Endometrial microvascular endothelial cells (primary cell): ENCODE data around the gene TNNT2. TPM values are rescaled to one million over a fixed set of nuclear protein-coding genes. Genes with fewer than 3 reads are reported as not detected.

Experiments
- in situ Hi-C: cut with HindIII; loops from 2 replicates; pipeline ENCODE4 v1.10.0; 2017; ENCODE audit warnings: low sequenced_read_pairs, low pct_unique_long_range_greater_than_20kb; ENCODE audit errors: inconsistent ontology term
- total RNA-seq: library from RNA; depleted of rRNA; stranded (reverse); fragments of >200 nt; gene quantifications from one replicate; pipeline ENCODE4 v1.2.3, GENCODE V29; 2015; ENCODE audit errors: inconsistent ontology term

The TNNT2 gene
- total RNA-seq, 1 donor from 2014 or later = not detected

DNA sequence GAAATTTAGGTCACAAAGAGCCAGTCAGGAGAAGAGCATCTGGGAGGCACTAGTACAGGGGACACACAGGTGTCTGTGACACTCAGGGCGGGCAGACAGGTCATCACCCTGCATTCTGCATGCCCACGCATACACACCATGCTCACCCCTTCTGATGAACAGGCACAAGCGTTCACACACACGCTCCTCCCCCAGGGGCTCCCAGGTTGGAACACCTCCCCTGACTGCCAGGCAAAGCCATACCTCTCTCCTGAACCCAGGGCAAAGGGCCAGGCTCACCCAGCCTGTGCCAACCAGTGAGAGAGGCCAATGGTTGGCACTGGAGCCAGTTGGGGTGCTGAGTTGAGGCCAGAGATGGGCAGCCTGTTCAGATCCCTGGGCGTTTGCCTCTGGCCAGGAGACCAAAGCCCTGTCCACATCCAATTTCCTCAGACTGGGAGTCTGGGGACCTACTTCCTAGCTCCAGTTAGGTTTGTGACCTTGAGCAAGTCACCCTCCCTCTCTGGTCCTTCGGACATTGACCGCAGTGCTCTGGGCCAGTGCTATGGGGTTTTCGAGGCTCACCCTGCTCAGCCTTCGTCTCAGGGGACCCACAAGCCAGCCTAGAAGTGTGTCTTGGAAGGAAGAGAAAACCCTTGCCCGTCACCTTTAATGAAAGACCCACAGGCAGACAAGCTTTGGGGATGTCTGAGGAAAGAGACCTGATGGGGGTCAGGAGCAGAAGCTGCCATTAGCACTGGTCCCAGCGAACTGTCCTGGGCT, 27.4 kb upstream of the TNNT2 start:
- in situ Hi-C loops = no loop called here

DNA sequence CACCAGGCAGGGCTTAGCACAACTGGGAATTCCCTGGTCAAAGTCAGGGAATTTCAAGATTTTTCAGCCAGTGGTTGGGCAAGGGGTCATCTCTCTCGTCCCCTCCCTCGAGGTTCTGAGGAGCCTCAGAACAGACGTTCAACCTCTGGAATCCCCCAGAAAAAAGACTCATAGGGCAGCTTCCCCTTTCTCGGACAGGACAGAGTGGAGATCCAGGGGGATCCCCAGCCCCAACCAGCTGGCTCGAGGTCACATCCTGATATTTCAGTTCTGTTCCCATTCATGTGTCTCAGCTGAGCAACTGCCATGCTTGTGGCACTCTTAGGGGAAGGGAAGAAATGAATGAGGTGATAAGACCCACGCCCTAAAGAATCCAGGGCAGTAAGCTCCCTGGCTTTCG, 26.6 kb upstream of the TNNT2 start:
- in situ Hi-C loops = no loop called here

DNA sequence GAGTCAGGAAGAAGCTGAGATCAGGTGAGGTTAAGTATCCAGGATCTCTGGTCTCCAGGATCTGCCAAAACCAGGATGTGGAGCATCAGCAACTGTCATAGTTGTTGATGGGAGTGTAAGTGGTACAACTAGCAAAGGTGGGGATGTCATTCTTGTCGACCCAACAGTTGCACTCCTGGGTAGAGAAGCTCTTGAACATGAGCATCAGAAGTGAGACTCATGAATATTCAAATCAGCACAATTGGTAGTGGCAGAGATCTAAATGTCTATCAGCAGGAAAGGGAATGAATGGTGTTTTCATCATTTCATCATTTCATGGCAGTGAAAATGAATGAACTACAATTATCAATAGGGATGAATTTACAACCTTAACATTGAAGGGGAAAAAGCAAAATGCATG, 25.9 kb upstream of the TNNT2 start:
- in situ Hi-C loops = no loop called here

DNA sequence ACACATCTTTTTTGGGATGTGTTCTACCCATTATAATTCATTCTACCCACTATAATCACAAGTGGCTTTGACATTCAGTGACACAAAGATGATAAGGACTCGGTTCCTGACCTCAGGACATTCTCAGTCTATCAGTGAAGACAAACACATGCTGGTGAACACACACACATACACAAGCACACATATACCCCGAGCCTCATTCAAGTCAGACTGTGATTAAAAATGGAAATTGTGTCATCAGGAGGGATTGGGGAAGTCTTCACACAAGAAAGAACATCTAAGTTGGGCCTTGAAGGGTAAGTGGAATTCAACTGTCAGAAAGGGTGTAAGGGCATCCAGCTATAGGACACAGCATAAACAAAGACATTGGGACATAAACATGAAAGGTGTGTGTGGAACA, 24.2 kb upstream of the TNNT2 start:
- in situ Hi-C loops = no loop called here

DNA sequence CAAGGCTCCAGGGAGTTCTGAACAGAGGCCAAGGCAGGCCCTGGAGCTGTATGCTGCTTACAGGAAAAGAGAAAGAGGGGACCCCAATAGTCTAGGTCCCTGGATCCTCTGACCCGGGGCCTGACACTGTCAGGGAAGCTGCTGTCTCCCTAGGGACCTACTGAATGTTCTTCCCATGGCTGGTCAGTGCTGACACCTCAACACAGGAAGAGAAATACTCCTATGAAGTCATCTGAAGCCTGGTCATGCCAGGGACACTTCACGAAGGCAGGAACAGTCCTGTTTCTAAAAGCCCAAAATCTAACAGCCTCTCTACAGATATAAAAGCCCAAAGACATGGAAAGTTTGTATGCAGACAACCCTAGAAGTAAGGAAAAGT, 23.4 kb upstream of the TNNT2 start:
- in situ Hi-C loops = no loop called here

DNA sequence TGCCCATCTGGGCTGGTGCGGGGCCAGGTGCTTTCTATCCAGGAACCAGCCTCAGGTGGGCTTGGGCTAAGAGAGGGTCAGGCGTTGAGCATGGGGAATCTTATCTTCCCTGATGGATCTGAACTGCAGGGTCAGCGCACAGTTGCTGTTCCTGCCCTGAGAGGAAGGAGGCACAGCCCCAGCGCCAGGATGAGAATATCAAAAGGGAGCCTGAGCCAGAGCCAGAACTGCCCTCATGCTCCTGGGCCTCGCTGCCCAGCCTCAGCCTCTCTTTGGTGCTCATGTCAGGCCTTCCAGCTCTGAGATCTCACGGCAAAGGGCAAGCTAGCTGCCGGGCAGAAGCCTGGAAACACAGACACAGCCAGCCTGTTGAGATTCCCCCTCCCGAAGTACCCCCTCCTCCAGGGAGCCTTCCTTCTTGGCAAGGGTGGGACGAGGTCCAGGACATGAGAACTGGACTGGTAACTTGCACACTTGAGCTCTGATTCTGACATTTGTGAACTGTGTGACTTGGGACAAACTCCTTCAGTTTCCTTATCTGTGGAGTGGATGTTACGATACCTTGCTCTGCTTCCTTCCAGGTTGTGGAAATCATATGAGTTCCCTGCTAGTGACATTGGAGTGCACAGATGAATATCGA, 22.9 kb upstream of the TNNT2 start:
- in situ Hi-C loops = no loop called here

DNA sequence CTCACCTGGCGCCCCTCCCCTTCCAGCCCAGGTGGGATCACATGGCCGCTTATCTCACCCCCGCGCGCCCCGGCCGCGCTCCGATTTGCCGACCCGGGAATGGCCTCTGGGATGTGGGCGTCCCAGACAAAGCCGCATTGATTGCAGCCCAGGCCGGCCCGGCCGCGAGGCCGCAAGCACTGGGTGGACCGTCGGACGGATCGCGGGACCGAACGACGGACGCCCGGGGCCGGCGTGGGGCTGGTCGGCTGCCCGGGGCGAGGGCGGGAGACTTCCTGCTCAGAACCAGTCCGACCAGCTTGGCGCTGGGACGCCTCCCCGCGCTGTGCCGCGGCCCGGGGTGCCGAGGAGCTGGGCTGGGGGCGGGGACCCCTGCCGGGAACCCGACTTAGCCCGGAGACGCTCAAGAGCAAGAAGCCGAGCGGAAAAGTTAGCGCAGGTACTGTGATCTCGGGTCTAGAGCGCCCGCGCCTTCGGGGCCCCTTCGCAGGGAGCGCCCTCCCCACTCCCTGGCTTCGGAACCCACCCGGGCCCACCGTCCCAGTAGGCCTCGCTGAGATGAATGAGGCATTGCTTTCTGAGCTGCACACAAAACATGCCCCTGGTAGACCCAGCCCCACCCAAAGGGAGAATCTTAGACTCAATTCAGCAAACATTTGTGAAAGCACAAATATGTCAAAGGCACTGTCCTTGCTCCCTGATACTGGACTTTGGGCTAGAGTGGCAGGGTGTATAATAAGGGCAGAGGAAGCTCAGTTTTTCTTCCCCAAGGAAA, 22.1 kb upstream of the TNNT2 start:
- in situ Hi-C loops = no loop called here

DNA sequence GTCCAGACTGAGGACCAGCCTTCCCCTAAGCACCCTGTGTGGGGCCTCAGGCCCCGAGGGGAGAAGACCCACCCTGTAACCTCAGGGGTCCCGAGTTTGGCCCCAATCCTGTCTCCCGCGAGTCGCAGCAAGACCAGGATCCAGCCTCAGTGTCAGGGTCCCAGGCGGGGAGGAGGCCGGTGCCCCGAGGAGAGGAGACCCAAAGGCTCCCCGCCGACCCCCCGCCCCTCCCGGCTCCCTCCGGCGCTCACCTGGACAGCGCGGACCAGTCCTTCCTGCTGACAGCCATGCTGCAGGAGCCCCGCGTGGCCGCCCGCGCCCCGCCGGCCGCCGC, 21.5 kb upstream of the TNNT2 start, which contains the start of gene LAD1:
Gene LAD1 (minus strand): TSS at position 307 of the 334 bp plus-strand sequence. CDS start 18 bp downstream, at position 289.
- in situ Hi-C loops = no loop called here

DNA sequence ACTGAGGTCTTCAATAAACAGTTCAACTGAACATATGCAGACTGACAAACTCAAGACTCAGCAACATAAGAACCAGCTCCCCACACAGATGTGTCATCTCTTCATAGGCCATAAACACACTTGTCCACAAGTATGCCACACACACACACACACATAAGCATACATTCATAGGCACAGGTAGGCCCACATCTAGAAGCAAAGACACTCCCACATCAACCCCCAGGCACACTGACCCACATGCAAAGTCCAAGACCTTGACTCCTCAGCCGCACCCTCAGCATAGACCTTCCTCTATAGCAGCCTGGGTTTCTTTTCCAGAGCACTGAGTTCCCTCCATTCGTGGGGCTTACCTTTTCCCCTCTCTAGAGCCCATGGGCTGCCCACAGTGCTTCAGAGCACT, 20.2 kb upstream of the TNNT2 start:
- in situ Hi-C loops = no loop called here

DNA sequence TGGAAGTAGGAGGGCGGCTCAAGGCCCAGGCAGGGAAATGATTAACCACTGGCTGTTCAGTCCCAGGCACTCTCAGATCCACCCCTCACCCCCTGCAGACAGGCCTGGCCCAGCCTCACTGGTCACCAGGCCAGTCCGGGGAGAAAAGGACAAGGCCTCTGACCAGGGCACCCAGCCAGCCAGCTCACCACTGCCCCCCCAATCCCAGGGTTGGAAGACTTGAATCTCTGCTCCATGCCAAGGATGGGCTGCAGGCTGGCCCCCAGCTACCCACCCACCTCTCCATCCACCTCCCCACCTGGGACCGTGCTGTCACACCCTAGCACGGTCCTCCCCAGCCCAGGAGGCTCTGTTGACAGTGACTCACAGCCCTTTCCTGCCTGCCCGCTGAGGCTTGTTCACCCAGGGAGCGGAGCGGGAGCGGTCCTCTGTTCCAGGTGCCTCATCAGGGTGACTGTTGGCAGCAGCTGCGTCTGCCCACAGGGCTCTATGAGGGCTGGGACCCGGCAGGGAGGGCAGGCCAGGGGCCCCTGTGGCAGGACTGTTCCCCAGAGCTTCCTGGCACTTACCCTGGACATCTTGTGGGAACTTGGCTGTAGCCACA, 19.5 kb upstream of the TNNT2 start:
- in situ Hi-C loops = no loop called here

DNA sequence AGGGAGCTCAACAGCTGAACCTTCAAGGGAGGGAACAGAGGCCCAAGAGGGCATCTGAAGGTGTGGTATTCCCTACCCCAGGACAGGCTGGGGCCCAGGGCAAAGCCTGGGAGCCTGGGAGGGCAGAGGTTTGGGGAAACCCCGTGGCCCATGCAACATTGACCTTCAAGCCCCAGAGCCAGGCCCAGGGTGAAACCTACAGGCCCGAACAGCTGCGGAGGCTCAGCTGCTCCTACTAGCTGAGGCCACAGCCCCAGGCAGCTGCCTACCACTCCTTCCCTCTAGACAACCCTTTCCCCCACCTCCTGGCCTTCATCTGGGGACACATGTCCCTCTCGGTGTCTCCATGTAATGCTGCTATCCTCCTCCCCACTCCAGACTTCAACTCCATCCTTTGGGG, 18.5 kb upstream of the TNNT2 start:
- in situ Hi-C loops = no loop called here

DNA sequence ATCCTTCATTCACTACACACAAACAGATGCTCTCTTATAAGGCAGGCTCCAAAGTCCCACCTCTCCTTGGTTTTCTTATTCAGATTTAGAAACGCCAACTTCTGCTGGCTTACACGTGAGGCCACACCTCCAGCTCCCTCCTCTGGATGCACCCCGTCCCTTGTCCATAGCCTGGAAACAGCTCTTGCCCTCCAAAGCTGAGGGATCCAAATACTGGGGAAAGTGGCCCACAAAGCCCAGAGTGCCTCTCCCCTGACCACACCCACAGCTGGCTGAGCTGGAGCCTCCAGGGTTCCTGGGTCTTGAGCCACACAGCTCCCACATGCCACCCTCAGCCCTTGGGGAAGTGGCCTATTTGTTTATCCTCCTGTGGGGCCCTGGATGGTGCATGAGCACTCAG, 17.1 kb upstream of the TNNT2 start:
- in situ Hi-C loops = no loop called here

DNA sequence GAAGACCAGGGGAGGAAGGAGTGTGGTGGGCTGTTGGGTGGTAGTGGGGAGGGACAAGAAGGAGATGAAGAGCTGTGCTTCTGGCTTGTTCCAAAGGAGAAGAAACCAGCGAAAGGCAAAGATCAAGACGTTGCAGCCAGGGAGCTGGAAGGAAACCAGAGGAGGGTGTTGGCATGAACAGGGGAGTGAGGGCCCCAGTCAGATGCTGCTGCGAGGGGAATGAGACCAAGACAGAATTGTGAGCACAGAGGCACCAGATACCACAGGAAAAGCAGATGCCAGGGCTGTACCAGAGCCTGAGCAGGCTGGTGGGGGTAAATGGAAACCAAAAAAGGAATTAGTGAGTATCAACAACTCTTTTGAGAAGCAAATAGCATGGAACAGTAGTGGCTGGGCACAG, 15.6 kb upstream of the TNNT2 start:
- in situ Hi-C loops = no loop called here

DNA sequence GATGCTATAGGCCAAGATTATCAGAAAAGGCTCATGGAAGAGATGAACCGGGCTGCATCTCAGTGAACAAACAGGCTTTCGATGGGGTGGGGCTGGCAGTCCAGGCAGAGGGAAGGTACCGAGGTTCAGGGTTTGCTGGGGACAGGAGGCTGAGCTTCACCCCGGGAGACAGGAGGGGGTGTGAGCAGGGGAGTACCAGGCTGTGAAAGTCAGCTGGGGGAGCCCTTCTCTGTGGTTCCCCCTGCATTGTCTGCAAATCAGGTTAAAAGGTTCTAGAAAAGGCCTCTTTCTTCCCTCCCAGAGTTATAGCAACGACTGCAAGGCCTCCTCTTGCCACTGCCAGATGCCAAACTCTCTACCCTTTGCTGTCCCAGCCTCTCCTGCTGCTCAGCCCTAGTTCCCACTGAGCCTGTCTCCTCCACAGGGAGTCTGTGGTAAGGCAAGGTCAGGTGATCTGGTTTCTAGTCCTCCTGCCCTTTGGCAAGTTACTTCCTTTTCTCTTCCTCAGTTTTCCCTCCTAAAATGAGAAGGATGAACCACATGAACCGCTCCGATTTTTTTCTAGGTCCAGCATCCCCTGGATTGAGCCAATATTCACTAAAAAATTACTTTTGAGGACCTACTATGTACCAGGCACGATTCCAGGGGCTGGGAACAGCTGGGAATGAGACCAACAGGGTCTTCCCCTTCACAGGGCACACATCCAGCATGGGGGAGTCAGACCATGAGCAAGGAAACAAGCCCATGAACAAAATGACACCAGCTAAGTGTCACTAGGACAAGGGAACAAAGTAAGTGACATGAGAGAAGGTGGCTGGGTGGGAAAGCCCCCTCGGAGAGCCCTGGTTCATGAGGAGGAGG, 14.4 kb upstream of the TNNT2 start:
- in situ Hi-C loops = no loop called here

DNA sequence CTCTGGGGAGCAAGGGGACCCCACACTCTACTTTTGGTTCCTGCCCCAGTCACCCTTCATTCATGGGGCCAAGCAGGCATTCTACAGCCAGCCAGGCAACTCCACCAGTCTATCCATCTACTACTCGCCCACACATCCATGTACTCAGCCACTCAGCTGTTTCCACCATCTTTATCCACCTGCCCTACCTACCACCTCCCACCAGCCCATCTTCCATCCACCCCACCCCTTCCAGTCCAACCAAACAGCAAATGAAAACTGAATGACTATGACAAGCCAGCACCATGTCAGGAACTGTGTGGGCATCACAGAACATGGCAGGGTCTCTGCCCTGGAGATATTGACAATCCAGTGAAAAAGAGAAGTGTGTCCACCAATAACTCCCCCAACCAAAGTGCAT, 13.7 kb upstream of the TNNT2 start:
- in situ Hi-C loops = no loop called here

DNA sequence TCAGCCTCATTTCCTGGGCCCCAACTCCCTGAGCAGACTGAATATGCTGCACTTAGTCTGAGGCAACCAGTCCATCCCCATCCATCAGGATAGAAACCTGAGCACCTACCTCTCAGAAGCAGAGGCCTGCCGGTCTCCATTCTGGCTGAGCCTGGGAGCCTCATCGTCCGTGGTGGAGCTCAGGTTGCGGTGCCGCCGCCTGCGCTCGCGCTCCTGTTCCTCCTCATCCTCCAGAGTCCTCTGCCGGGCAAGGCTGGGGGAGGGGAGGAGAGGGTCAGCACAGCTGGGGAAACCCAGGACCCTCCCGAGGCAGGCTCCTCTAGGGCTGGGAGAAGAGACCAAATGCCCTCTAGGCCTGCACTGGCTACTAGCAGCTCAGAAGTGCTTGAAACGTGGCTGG, 11.6 kb upstream of the TNNT2 start:
- in situ Hi-C loops = no loop called here

DNA sequence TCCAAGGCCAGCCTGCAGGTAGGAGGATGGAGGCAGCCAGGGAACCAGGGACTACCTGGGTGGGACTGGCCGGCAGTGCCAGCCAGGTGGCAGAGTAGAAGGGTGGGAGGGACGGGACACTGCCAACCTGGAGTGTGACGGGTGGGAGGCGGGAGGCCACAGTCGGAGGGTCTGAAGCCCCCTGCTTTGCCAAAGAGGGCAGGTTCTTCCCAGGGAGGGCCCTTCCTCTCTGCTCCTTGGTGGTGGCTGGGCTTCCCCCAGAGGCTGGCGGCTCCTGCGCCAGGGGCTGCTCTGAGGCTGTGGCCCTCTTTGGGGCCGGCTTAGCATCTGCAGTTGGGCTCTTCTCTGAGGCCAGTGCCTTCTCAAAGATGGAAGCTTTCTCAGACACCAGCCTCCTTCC, 8.7 kb upstream of the TNNT2 start:
- in situ Hi-C loops = no loop called here

DNA sequence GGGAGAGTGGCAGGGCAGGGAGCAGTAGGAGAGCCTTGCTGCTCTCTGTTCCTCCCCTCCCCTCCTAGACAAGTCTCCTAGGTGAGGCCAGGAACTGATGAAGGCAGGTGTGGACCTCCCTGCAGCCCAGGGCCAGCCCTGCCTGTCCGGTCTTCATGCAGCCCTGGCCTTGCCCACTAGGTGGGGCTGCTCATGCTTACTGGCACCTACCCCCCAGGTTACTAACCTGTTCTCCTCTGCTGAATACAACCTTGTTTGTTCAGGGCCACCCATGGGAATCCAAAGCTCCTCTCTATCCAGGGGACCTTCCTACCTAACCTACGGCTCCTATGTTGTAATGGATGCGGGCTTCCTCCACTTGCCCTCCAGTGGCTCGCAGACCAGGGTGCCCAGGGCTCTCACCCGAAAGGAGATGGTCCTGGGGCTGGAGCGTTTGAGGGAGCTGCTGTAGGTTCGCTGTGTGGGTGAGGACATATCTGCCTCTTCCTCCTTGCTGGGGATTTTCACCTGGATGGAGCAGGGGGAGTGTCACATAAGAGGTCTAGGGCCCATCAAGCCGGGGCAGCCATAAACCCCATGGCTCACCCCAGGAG, 7.9 kb upstream of the TNNT2 start:
- in situ Hi-C loops = no loop called here

DNA sequence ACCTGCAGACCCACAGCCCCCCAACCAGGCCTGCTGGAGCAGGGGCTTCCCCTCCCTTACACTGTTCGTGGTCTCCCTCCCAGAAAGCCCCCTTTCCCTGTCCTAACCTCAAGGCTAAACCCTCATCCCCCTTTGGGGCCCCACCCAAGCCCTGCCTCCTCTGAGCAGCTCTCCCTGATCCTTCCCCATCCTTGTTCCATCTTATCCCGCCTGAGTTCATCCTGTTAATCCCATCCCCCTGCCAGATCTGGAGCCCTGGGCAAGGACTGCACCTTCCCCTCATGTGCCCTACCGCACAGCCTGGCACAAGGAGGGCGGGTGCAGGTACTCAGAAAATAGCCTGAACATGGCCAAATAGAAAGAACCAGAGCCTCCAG, 6.9 kb upstream of the TNNT2 start:
- in situ Hi-C loops = no loop called here
